Measurements from ENCODE around the gene SRGAP2B. TPM values are rescaled to one million over a fixed set of nuclear protein-coding genes. Genes with fewer than 3 reads are reported as not detected.
"Not testable (repeated sequence)": the region's sequence is repeated elsewhere in the genome, so short reads cannot be mapped to it uniquely, and the experiment has no call there.

Gene SRGAP2B
- total RNA-seq, 1 experiment from 2014 or later = 23.5 TPM

DNA sequence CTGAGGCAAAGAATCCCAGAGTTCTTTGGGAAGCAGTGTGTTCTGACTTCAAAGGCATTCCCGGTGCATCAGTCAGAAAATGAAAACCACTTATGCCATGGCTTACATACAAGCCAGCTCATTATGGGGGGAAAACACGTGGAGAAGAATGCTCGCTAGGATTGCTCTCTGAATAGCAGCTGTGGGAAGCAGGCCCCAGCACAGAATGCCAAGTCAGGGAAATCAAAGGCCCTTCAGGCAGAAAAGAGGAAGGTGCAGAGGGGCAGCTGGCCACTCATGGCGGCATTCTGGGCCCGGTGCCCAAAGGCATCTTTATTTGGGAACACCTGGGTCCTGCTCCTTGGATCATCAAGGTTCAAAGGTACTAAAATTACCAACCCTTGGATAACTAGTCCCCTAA is 184.4 kb downstream of the SRGAP2B start:
- H3K36me3 Mint-ChIP-seq (ENCODE audit: insufficient read depth in 1 of 3, low read depth in 3 of 3); H2BK12ac ChIP-seq (ENCODE audit: insufficient read length, low read depth, low read length); H3K9me3 ChIP-seq (ENCODE audit: control insufficient read depth, low read depth, low read length); H3K79me2 ChIP-seq (ENCODE audit: insufficient read depth, low read length); H3K4me1 ChIP-seq (ENCODE audit: insufficient read depth, low read length); H3K4me3 Mint-ChIP-seq; H3K23me2 ChIP-seq (ENCODE audit: insufficient read length, low read depth, low read length, poor library complexity, severe bottlenecking); H3K27ac ChIP-seq (ENCODE audit: insufficient read length, low read depth, low read length); H3T11ph ChIP-seq (ENCODE audit: low read length); H4K20me1 ChIP-seq (ENCODE audit: control insufficient read depth, insufficient read depth, insufficient read length); H2BK20ac ChIP-seq (ENCODE audit: low read depth, low read length, poor library complexity, severe bottlenecking); H3K4me2 ChIP-seq (ENCODE audit: insufficient read depth, insufficient read length, low read length); H2BK120ac ChIP-seq (ENCODE audit: low read depth, low read length, poor library complexity, severe bottlenecking); H4K8ac ChIP-seq (replicated peaks; ENCODE audit: insufficient read length, low read depth, low read length); DNase-seq; H3K9ac ChIP-seq (ENCODE audit: extremely low read depth, insufficient read length, low read length); H2AK5ac ChIP-seq (ENCODE audit: insufficient read length, low read length); H4K91ac ChIP-seq (ENCODE audit: insufficient read length, low read depth, low read length); H3K56ac ChIP-seq (ENCODE audit: insufficient read length, low read depth, low read length); H2AFZ ChIP-seq (ENCODE audit: low read length); H3K23ac ChIP-seq (ENCODE audit: insufficient read length, low read depth, low read length); H3K27ac Mint-ChIP-seq; H3K4ac ChIP-seq (ENCODE audit: low read depth, low read length); H4K5ac ChIP-seq (ENCODE audit: insufficient read length, low read depth, low read length); H3K27me3 ChIP-seq (ENCODE audit: insufficient read depth, low read length); H3K18ac ChIP-seq (ENCODE audit: insufficient read length, low read depth, low read length); H2BK5ac ChIP-seq (ENCODE audit: insufficient read length, low read length); H3K79me1 ChIP-seq (ENCODE audit: insufficient read depth, low read depth, low read length, poor library complexity, severe bottlenecking); H2BK15ac ChIP-seq (ENCODE audit: low read depth, low read length); H3K14ac ChIP-seq (ENCODE audit: insufficient read depth, low read length); H3K27me3 Mint-ChIP-seq (ENCODE audit: low read depth); H3K9me3 Mint-ChIP-seq; H3K4me1 Mint-ChIP-seq: not testable (repeated sequence)
- WGBS (ENCODE audit: extremely low coverage, insufficient read length, low lambda C conversion rate) = no CpG with 5 or more reads among the region's 5 CpGs

DNA sequence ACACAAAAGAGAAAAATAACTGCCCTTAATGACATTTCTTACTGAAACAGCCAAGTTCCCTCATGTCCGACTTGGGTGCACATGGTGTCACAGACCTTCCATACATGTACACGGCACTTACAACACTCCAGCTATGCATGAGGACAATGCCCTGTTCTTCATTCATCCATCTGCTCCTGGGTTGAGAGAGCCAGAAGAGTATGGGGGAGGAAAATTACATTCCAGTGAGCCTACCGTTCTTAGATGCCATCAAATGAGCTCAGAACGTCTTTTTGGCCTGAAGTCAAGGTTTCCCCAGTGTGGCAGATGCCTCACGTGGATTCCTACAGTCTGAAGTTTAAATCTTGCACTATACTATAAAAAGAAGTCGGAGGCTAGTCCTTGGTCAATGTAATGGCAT is 194.3 kb downstream of the SRGAP2B start:
- H3K9me3 ChIP-seq (ENCODE audit: control insufficient read depth, low read depth, low read length); H3K9ac ChIP-seq (ENCODE audit: extremely low read depth, insufficient read length, low read length); H3K4me2 ChIP-seq (ENCODE audit: insufficient read depth, insufficient read length, low read length); H4K91ac ChIP-seq (ENCODE audit: insufficient read length, low read depth, low read length); H2BK120ac ChIP-seq (ENCODE audit: low read depth, low read length, poor library complexity, severe bottlenecking); H3K14ac ChIP-seq (ENCODE audit: insufficient read depth, low read length); H3K27ac ChIP-seq (ENCODE audit: insufficient read length, low read depth, low read length); H2BK5ac ChIP-seq (ENCODE audit: insufficient read length, low read length); H3K18ac ChIP-seq (ENCODE audit: insufficient read length, low read depth, low read length); H3K23ac ChIP-seq (ENCODE audit: insufficient read length, low read depth, low read length); H3K56ac ChIP-seq (ENCODE audit: insufficient read length, low read depth, low read length); H3K4me1 Mint-ChIP-seq; H3K36me3 Mint-ChIP-seq (ENCODE audit: insufficient read depth in 1 of 3, low read depth in 3 of 3); H3K27me3 ChIP-seq (ENCODE audit: insufficient read depth, low read length); H3K4me1 ChIP-seq (ENCODE audit: insufficient read depth, low read length); H3K4me3 Mint-ChIP-seq; H3K79me2 ChIP-seq (ENCODE audit: insufficient read depth, low read length); H3K4ac ChIP-seq (ENCODE audit: low read depth, low read length); H2BK20ac ChIP-seq (ENCODE audit: low read depth, low read length, poor library complexity, severe bottlenecking); H2BK12ac ChIP-seq (ENCODE audit: insufficient read length, low read depth, low read length); H2BK15ac ChIP-seq (ENCODE audit: low read depth, low read length); H4K5ac ChIP-seq (ENCODE audit: insufficient read length, low read depth, low read length); H3K27ac Mint-ChIP-seq; H4K8ac ChIP-seq (replicated peaks; ENCODE audit: insufficient read length, low read depth, low read length); H3K23me2 ChIP-seq (ENCODE audit: insufficient read length, low read depth, low read length, poor library complexity, severe bottlenecking); H2AFZ ChIP-seq (ENCODE audit: low read length); DNase-seq; H4K20me1 ChIP-seq (ENCODE audit: control insufficient read depth, insufficient read depth, insufficient read length); H2AK5ac ChIP-seq (ENCODE audit: insufficient read length, low read length); H3T11ph ChIP-seq (ENCODE audit: low read length); H3K9me3 Mint-ChIP-seq; H3K27me3 Mint-ChIP-seq (ENCODE audit: low read depth); H3K79me1 ChIP-seq (ENCODE audit: insufficient read depth, low read depth, low read length, poor library complexity, severe bottlenecking): not testable (repeated sequence)
- WGBS (ENCODE audit: extremely low coverage, insufficient read length, low lambda C conversion rate) = no CpG with 5 or more reads among the region's 6 CpGs

All from H9 (cell line).